ENCODE measurements around the gene LSM7. TPM values are rescaled to one million over a fixed set of nuclear protein-coding genes. Genes with fewer than 3 reads are reported as not detected.

The LSM7 gene
- total RNA-seq, 6 experiments from 2014 or later = 22.4 to 64.2 (median 28.2) TPM

DNA sequence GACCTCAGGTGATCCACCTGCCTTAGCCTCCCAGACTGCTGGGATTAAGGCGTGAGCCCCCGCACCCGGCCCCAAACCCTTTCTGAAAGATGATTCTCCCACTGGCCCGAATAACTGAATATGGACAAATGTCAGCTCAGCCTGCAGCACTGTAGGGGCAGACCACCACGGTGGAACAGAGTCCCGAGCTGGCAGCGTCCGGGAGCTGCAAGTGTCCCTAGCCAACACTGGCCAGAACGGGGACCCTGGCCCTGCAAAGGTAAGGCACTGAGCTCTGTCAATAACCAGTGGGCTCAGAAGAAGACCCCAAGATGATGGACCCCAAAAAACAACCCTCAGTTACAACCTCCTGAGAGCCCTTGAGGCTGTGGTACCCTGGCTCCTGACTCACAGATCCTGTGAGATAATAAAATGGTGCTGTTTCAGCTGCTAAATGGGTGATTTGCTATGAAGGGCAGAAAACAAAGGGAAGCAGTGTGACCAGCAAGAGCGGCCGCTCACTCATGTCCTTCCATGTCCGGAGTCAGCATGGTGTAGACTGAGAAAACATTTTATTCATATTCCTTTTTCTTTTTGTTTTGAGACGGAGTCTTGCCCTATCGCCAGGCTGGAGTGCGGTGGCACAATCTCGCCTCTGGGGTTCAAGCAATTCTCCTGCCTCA, 1.6 kb downstream of the LSM7 start:
- no peak for DNase-seq
- peaks cover 0 to 31% (median 9%) of the 10 kb centered on the region in 4 donors for H3K4me1 ChIP-seq
- intact Hi-C loops (cut with DNase I) = no loop called here
- no peaks in the 10 kb centered on the region for H3K9me3 ChIP-seq
- no peak overlapping the region for H3K27ac ChIP-seq
- TF ChIP-seq POLR2A (IDR thresholded peaks at IDR 0.05) = no peak
- TF ChIP-seq, protein P1, sequence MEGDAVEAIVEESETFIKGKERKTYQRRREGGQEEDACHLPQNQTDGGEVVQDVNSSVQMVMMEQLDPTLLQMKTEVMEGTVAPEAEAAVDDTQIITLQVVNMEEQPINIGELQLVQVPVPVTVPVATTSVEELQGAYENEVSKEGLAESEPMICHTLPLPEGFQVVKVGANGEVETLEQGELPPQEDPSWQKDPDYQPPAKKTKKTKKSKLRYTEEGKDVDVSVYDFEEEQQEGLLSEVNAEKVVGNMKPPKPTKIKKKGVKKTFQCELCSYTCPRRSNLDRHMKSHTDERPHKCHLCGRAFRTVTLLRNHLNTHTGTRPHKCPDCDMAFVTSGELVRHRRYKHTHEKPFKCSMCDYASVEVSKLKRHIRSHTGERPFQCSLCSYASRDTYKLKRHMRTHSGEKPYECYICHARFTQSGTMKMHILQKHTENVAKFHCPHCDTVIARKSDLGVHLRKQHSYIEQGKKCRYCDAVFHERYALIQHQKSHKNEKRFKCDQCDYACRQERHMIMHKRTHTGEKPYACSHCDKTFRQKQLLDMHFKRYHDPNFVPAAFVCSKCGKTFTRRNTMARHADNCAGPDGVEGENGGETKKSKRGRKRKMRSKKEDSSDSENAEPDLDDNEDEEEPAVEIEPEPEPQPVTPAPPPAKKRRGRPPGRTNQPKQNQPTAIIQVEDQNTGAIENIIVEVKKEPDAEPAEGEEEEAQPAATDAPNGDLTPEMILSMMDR (IDR thresholded peaks at IDR 0.05) = no peak
- no peak for ATAC-seq
- H3K27me3 ChIP-seq = no peaks in the 10 kb centered on the region
- H3K36me3 ChIP-seq = no peaks in the 10 kb centered on the region
- 88% methylated on average over 13 of the region's 16 CpGs for WGBS (ENCODE audit: insufficient coverage, low coverage, low lambda C conversion rate, missing lambda C conversion rate)
- no peak overlapping the region for H3K4me3 ChIP-seq

GRCh38 chr19:2325281-2326046, 2.9 kb downstream of the LSM7 start:
- 61% methylated on average over 10 of the region's 29 CpGs for WGBS (ENCODE audit: insufficient coverage, low coverage, low lambda C conversion rate, missing lambda C conversion rate)
- H3K9me3 ChIP-seq = no peaks in the 10 kb centered on the region
- intact Hi-C loops (cut with DNase I) = no loop called here
- no peaks in the 10 kb centered on the region for H3K27me3 ChIP-seq
- ATAC-seq (no peak), DNase-seq (no peak)
- H3K4me1 ChIP-seq = peaks cover 0 to 23% (median 9%) of the 10 kb centered on the region in 4 donors
- no peak overlapping the region for H3K27ac ChIP-seq
- no peak overlapping the region for H3K4me3 ChIP-seq
- no peak for TF ChIP-seq POLR2A (IDR thresholded peaks at IDR 0.05)
- TF ChIP-seq, protein P1 (IDR thresholded peaks at IDR 0.05) = no peak
- H3K36me3 ChIP-seq = no peaks in the 10 kb centered on the region

- H3K4me3 ChIP-seq = no peak overlapping the region
- 100% methylated on average over 1 of the region's 34 CpGs for WGBS (ENCODE audit: insufficient coverage, low coverage, low lambda C conversion rate, missing lambda C conversion rate)
- no peaks in the 10 kb centered on the region for H3K9me3 ChIP-seq
- TF ChIP-seq, protein P1 (IDR thresholded peaks at IDR 0.05) = no peak
- TF ChIP-seq POLR2A (IDR thresholded peaks at IDR 0.05) = no peak
- no peaks in the 10 kb centered on the region for H3K27me3 ChIP-seq
- no peak for DNase-seq
- peaks cover 0 to 13% (median 6%) of the 10 kb centered on the region in 4 donors for H3K4me1 ChIP-seq
- no peak overlapping the region for H3K27ac ChIP-seq
- H3K36me3 ChIP-seq = no peaks in the 10 kb centered on the region
- ATAC-seq = no peak
- intact Hi-C loops (cut with DNase I) = no loop called here
These were observed 4.0 kb downstream of the LSM7 start for GRCh38 chr19:2324220-2324948.

GRCh38 chr19:2323707-2324106, 4.7 kb downstream of the LSM7 start:
- DNase-seq (no peak), ATAC-seq (no peak)
- TF ChIP-seq, protein P1 (IDR thresholded peaks at IDR 0.05) = no peak
- TF ChIP-seq POLR2A (IDR thresholded peaks at IDR 0.05) = no peak
- 89% methylated on average over 12 of the region's 19 CpGs for WGBS (ENCODE audit: insufficient coverage, low coverage, low lambda C conversion rate, missing lambda C conversion rate)
- Histone ChIP-seq H3K9me3 (no peaks in the 10 kb centered on the region), H3K4me1 (peaks cover 0 to 10% (median 5%) of the 10 kb centered on the region in 4 donors), H3K27ac (no peak overlapping the region), H3K27me3 (no peaks in the 10 kb centered on the region), H3K4me3 (no peak overlapping the region), H3K36me3 (no peaks in the 10 kb centered on the region)
- intact Hi-C loops (cut with DNase I) = no loop called here
